Measurements from ENCODE around the gene TBC1D2B.

TBC1D2B gene

GRCh38 chr15:78063217-78063616, 14.3 kb downstream of the TBC1D2B start:
- TF ChIP-seq L3MBTL2 (conservative IDR thresholded peaks at IDR 0.05) (no peak), CTBP1 (IDR thresholded peaks at IDR 0.05; ENCODE audit: borderline replicate concordance) (no peak), BHLHE40 (IDR thresholded peaks at IDR 0.05; ENCODE audit: borderline replicate concordance) (no peak), LEF1 (IDR thresholded peaks at IDR 0.05; ENCODE audit: borderline replicate concordance) (no peak), SUZ12 (IDR thresholded peaks at IDR 0.05) (no peak), FOXM1 (IDR thresholded peaks at IDR 0.05; ENCODE audit: borderline replicate concordance) (no peak), PKNOX1 (IDR thresholded peaks at IDR 0.05) (no peak), ZNF384 (IDR thresholded peaks at IDR 0.05) (no peak), HDGF (IDR thresholded peaks at IDR 0.05; ENCODE audit: borderline replicate concordance) (no peak), TARDBP (IDR thresholded peaks at IDR 0.05) (no peak), FOXA1 (IDR thresholded peaks at IDR 0.05) (no peak)
- ChIA-PET POLR2A (interaction anchor here (0.5 to 0.7 kb wide), 2 partner anchors 12 to 75 kb away, joined by 3 read pairs; no protein-coding TSS in a partner anchor), CTCF (interaction anchor here (0.6 kb wide), 1 partner anchor 1687 kb away, joined by 3 read pairs; no protein-coding TSS in a partner anchor)
- no peak for DNase-seq (ENCODE audit: extremely low spot score)

- POLR2A ChIA-PET = interaction anchor here (1.2 to 1.3 kb wide), 2 partner anchors 10 to 18 kb away, joined by 3 read pairs; no protein-coding TSS in a partner anchor
- peak; percentile 56 for DNase-seq (ENCODE audit: extremely low spot score)
Measured at GRCh38 chr15:78061963-78062427, 15.5 kb downstream of the TBC1D2B start.

GRCh38 chr15:78060232-78060631, 17.3 kb downstream of the TBC1D2B start:
- no peak for TF ChIP-seq HDGF (IDR thresholded peaks at IDR 0.05; ENCODE audit: borderline replicate concordance)
- TF ChIP-seq SUZ12 (IDR thresholded peaks at IDR 0.05) = no peak
- no peak for TF ChIP-seq ARNT (IDR thresholded peaks at IDR 0.05)
- TF ChIP-seq ELF4 (IDR thresholded peaks at IDR 0.05) = no peak
- ChIA-PET POLR2A (no interaction called here), CTCF (interaction anchor here (0.6 kb wide), 1 partner anchor 485 kb away, joined by 3 read pairs; no protein-coding TSS in a partner anchor)
- DNase-seq (ENCODE audit: extremely low spot score) = no peak

More at GRCh38 chr15:78061963-78062427, 15.5 kb downstream of the TBC1D2B start:
- CTCF ChIA-PET = interaction anchor here (0.5 to 0.7 kb wide), 2 partner anchors 20 to 238 kb away, joined by 3 to 4 read pairs; partner anchors contain the start of gene SKIC8
- no peak for TF ChIP-seq CTBP1 (IDR thresholded peaks at IDR 0.05; ENCODE audit: borderline replicate concordance)
- no peak for TF ChIP-seq NFRKB (IDR thresholded peaks at IDR 0.05)
- no peak for TF ChIP-seq LEF1 (IDR thresholded peaks at IDR 0.05; ENCODE audit: borderline replicate concordance)
- TF ChIP-seq HDGF (IDR thresholded peaks at IDR 0.05; ENCODE audit: borderline replicate concordance) = no peak
- TF ChIP-seq BHLHE40 (IDR thresholded peaks at IDR 0.05; ENCODE audit: borderline replicate concordance) = no peak
- TF ChIP-seq ELF4 (IDR thresholded peaks at IDR 0.05) = no peak
- no peak for TF ChIP-seq SUZ12 (IDR thresholded peaks at IDR 0.05)
- no peak for TF ChIP-seq PKNOX1 (IDR thresholded peaks at IDR 0.05)
- TF ChIP-seq TARDBP (IDR thresholded peaks at IDR 0.05) = no peak
- no peak for TF ChIP-seq FOXM1 (IDR thresholded peaks at IDR 0.05; ENCODE audit: borderline replicate concordance)
- no peak for TF ChIP-seq FOXK2 (IDR thresholded peaks at IDR 0.05)
- no peak for TF ChIP-seq ZNF384 (IDR thresholded peaks at IDR 0.05)
- no peak for TF ChIP-seq FOXA1 (IDR thresholded peaks at IDR 0.05)
- no peak for TF ChIP-seq SP1 (IDR thresholded peaks at IDR 0.05)

- POLR2A ChIA-PET = no interaction called here
- CTCF ChIA-PET = no interaction called here
- DNase-seq (ENCODE audit: extremely low spot score) = no peak
- TF ChIP-seq PKNOX1 (IDR thresholded peaks at IDR 0.05) (no peak), LEF1 (IDR thresholded peaks at IDR 0.05; ENCODE audit: borderline replicate concordance) (no peak), TARDBP (IDR thresholded peaks at IDR 0.05) (no peak), CTBP1 (IDR thresholded peaks at IDR 0.05; ENCODE audit: borderline replicate concordance) (no peak), ARNT (IDR thresholded peaks at IDR 0.05) (no peak), L3MBTL2 (conservative IDR thresholded peaks at IDR 0.05) (no peak), BHLHE40 (IDR thresholded peaks at IDR 0.05; ENCODE audit: borderline replicate concordance) (no peak), SP1 (IDR thresholded peaks at IDR 0.05) (no peak), FOXA1 (IDR thresholded peaks at IDR 0.05) (no peak), SUZ12 (IDR thresholded peaks at IDR 0.05) (no peak), ZNF384 (IDR thresholded peaks at IDR 0.05) (no peak), ELF4 (IDR thresholded peaks at IDR 0.05) (no peak), HDGF (IDR thresholded peaks at IDR 0.05; ENCODE audit: borderline replicate concordance) (no peak), NFRKB (IDR thresholded peaks at IDR 0.05) (no peak), FOXM1 (IDR thresholded peaks at IDR 0.05; ENCODE audit: borderline replicate concordance) (no peak), FOXK2 (IDR thresholded peaks at IDR 0.05) (no peak)
Measured at GRCh38 chr15:78059110-78059839, 18.2 kb downstream of the TBC1D2B start.

- DNase-seq (ENCODE audit: extremely low spot score) = no peak
- POLR2A ChIA-PET = no interaction called here
- CTCF ChIA-PET = no interaction called here
- TF ChIP-seq CTBP1 (IDR thresholded peaks at IDR 0.05; ENCODE audit: borderline replicate concordance) = no peak
- no peak for TF ChIP-seq L3MBTL2 (conservative IDR thresholded peaks at IDR 0.05)
- TF ChIP-seq FOXK2 (IDR thresholded peaks at IDR 0.05) = no peak
- TF ChIP-seq LEF1 (IDR thresholded peaks at IDR 0.05; ENCODE audit: borderline replicate concordance) = no peak
- TF ChIP-seq FOXM1 (IDR thresholded peaks at IDR 0.05; ENCODE audit: borderline replicate concordance) = no peak
- no peak for TF ChIP-seq TARDBP (IDR thresholded peaks at IDR 0.05)
- TF ChIP-seq ZNF384 (IDR thresholded peaks at IDR 0.05) = no peak
- TF ChIP-seq PKNOX1 (IDR thresholded peaks at IDR 0.05) = no peak
- no peak for TF ChIP-seq NFRKB (IDR thresholded peaks at IDR 0.05)
- TF ChIP-seq HDGF (IDR thresholded peaks at IDR 0.05; ENCODE audit: borderline replicate concordance) = no peak
- no peak for TF ChIP-seq SUZ12 (IDR thresholded peaks at IDR 0.05)
- no peak for TF ChIP-seq ARNT (IDR thresholded peaks at IDR 0.05)
- TF ChIP-seq SP1 (IDR thresholded peaks at IDR 0.05) = no peak
- no peak for TF ChIP-seq BHLHE40 (IDR thresholded peaks at IDR 0.05; ENCODE audit: borderline replicate concordance)
- TF ChIP-seq FOXA1 (IDR thresholded peaks at IDR 0.05) = no peak
Measured at GRCh38 chr15:78058401-78058935, 19.0 kb downstream of the TBC1D2B start.

Measured in HEK293T (cell line).